Upper lobe of left lung (tissue), 4 donors: Measurements from ENCODE around the gene TCHHL1.

ENCODE experiments used
- EP300 ChIP-seq, 4 donors: sonication (generic); formaldehyde crosslinking; IDR thresholded peaks; one replicate each; pipeline ENCODE4 v1.5.1; 2017; ENCODE audit warnings: antibody characterized with exemption in 4 of 4, control low read depth in 2 of 4
- POLR2A ChIP-seq, 4 donors: fragments of 450-650 bp; IDR thresholded peaks; one replicate each; pipeline ENCODE4 v1.5.1; 2016 to 2017; ENCODE audit warnings: antibody characterized with exemption in 4 of 4, mild to moderate bottlenecking in 2 of 4
- POLR2AphosphoS5 ChIP-seq, 2 donors: sonication (generic); formaldehyde crosslinking; IDR thresholded peaks; one replicate each; pipeline ENCODE4 v1.5.1; 2017; ENCODE audit warnings: antibody characterized with exemption in 2 of 2
- TF ChIP-seq, protein P1 (sequence below), 6 experiments: fragments of 450-650 bp in 4 of 6; fragments of 200-600 bp in 2 of 6; sonication (generic) in 2 of 6; IDR thresholded peaks; one replicate each; pipeline ENCODE4 v1.5.1; 2016 to 2019; ENCODE audit warnings: antibody characterized with exemption in 6 of 6

- TF ChIP-seq, protein P1, sequence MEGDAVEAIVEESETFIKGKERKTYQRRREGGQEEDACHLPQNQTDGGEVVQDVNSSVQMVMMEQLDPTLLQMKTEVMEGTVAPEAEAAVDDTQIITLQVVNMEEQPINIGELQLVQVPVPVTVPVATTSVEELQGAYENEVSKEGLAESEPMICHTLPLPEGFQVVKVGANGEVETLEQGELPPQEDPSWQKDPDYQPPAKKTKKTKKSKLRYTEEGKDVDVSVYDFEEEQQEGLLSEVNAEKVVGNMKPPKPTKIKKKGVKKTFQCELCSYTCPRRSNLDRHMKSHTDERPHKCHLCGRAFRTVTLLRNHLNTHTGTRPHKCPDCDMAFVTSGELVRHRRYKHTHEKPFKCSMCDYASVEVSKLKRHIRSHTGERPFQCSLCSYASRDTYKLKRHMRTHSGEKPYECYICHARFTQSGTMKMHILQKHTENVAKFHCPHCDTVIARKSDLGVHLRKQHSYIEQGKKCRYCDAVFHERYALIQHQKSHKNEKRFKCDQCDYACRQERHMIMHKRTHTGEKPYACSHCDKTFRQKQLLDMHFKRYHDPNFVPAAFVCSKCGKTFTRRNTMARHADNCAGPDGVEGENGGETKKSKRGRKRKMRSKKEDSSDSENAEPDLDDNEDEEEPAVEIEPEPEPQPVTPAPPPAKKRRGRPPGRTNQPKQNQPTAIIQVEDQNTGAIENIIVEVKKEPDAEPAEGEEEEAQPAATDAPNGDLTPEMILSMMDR (IDR thresholded peaks at IDR 0.05) = no peak
- TF ChIP-seq EP300 (IDR thresholded peaks at IDR 0.05) (no peak), POLR2AphosphoS5 (IDR thresholded peaks at IDR 0.05) (no peak), POLR2A (IDR thresholded peaks at IDR 0.05) (no peak)
Measured at GRCh38 chr1:152038871-152039270, 50.0 kb downstream of the TCHHL1 start.
